Ascending aorta (tissue), 2 donors: ENCODE results near the gene TNS4. TPM values are rescaled to one million over a fixed set of nuclear protein-coding genes. Genes with fewer than 3 reads are reported as not detected.

Experiments
- DNase-seq, 2 donors: peaks; one replicate each; pipeline ENCODE4 v3.0.0-alpha.2; 2019; ENCODE audit warnings: low spot score in 2 of 2
- H3K27ac ChIP-seq, 2 donors: fragments of 200-600 bp; sonication (generic); one replicate each; pipeline ENCODE4 v1.5.1; 2016 to 2017; ENCODE audit warnings: mild to moderate bottlenecking in 1 of 2
- H3K27me3 ChIP-seq: fragments of 200-600 bp; sonication (generic); one replicate; pipeline ENCODE4 v1.5.1; 2017
- H3K36me3 ChIP-seq, 2 donors: fragments of 200-600 bp; sonication (generic); one replicate each; pipeline ENCODE4 v1.5.1; 2016
- H3K4me1 ChIP-seq, 2 donors: fragments of 200-600 bp; sonication (generic); one replicate each; pipeline ENCODE4 v1.5.1; 2016 to 2017; ENCODE audit warnings: mild to moderate bottlenecking in 1 of 2
- H3K4me3 ChIP-seq, 2 donors: fragments of 200-600 bp; sonication (generic); one replicate each; pipeline ENCODE4 v1.5.1; 2016 to 2017; ENCODE audit warnings: mild to moderate bottlenecking in 1 of 2
- H3K9me3 ChIP-seq, 2 donors: fragments of 200-600 bp; sonication (generic); one replicate each; pipeline ENCODE4 v1.5.1; 2016
- CTCF ChIP-seq, 3 experiments: fragments of 200-600 bp in 2 of 3; fragments of 450-650 bp in 1 of 3; sonication (generic) in 2 of 3; IDR thresholded peaks; one replicate each; pipeline ENCODE4 v1.5.1; 2016 to 2019; ENCODE audit warnings: antibody characterized with exemption in 3 of 3, mild to moderate bottlenecking in 1 of 3, moderate library complexity in 1 of 3
- intact Hi-C: fragments of 100-400 bp; cut with DNase I; formaldehyde crosslinking; loops from one replicate; pipeline ENCODE4 v1.15.1; 2023
- total RNA-seq: library from RNA; depleted of rRNA; stranded (reverse); fragments of >200 nt; gene quantifications from one replicate; pipeline ENCODE4 v1.1.0, GENCODE V29; 2016

Gene TNS4
- total RNA-seq, 1 donor from 2014 or later, result not detected

- H3K4me3 ChIP-seq, result no peak overlapping the region
- no peaks in the 10 kb centered on the region for H3K27me3 ChIP-seq
- H3K4me1 ChIP-seq, result peaks cover 6 to 20% of the 10 kb centered on the region in 2 donors
- TF ChIP-seq CTCF (IDR thresholded peaks at IDR 0.05), result no peak
- H3K36me3 ChIP-seq, result no peaks in the 10 kb centered on the region
- DNase-seq, result no peak
- no peaks in the 10 kb centered on the region for H3K9me3 ChIP-seq
- intact Hi-C loops, result no loop called here
- H3K27ac ChIP-seq, result peak overlapping the region; percentile 29 to 30
These were observed 2.9 kb downstream of the TNS4 start for GRCh38 chr17:40498281-40499084.

- H3K4me1 ChIP-seq, result peaks cover 6 to 20% of the 10 kb centered on the region in 2 donors
- TF ChIP-seq CTCF (IDR thresholded peaks at IDR 0.05), result no peak
- H3K4me3 ChIP-seq, result no peak overlapping the region
- intact Hi-C loops, result no loop called here
- no peak for DNase-seq
- H3K27me3 ChIP-seq, result no peaks in the 10 kb centered on the region
- H3K27ac ChIP-seq, result peak overlapping the region; percentile 29 to 30
- H3K36me3 ChIP-seq, result no peaks in the 10 kb centered on the region
- H3K9me3 ChIP-seq, result no peaks in the 10 kb centered on the region
These were observed 3.7 kb downstream of the TNS4 start for GRCh38 chr17:40497695-40498094.

- no peak overlapping the region for H3K27ac ChIP-seq
- intact Hi-C loops, result no loop called here
These were observed 4.6 kb downstream of the TNS4 start for GRCh38 chr17:40496634-40497420.

GRCh38 chr17:40496170-40496569, 5.3 kb downstream of the TNS4 start:
- intact Hi-C loops, result no loop called here
- no peak overlapping the region for H3K27ac ChIP-seq
- no peaks in the 10 kb centered on the region for H3K27me3 ChIP-seq
- no peaks in the 10 kb centered on the region for H3K9me3 ChIP-seq
- TF ChIP-seq CTCF (IDR thresholded peaks at IDR 0.05), result no peak
- no peaks in the 10 kb centered on the region for H3K36me3 ChIP-seq
- H3K4me3 ChIP-seq, result no peak overlapping the region
- peaks cover 6 to 20% of the 10 kb centered on the region in 2 donors for H3K4me1 ChIP-seq
- no peak for DNase-seq

More at GRCh38 chr17:40496634-40497420, 4.6 kb downstream of the TNS4 start:
- H3K36me3 ChIP-seq, result no peaks in the 10 kb centered on the region
- H3K4me1 ChIP-seq, result peaks cover 6 to 20% of the 10 kb centered on the region in 2 donors
- H3K4me3 ChIP-seq, result no peak overlapping the region
- DNase-seq, result no peak
- no peaks in the 10 kb centered on the region for H3K27me3 ChIP-seq
- H3K9me3 ChIP-seq, result no peaks in the 10 kb centered on the region
- TF ChIP-seq CTCF (IDR thresholded peaks at IDR 0.05), result no peak

- no peaks in the 10 kb centered on the region for H3K27me3 ChIP-seq
- H3K4me3 ChIP-seq, result no peak overlapping the region
- no peak for DNase-seq
- H3K4me1 ChIP-seq, result peaks cover 6 to 14% of the 10 kb centered on the region in 2 donors
- H3K36me3 ChIP-seq, result no peaks in the 10 kb centered on the region
- intact Hi-C loops, result no loop called here
- no peak for TF ChIP-seq CTCF (IDR thresholded peaks at IDR 0.05)
- no peaks in the 10 kb centered on the region for H3K9me3 ChIP-seq
- H3K27ac ChIP-seq, result no peak overlapping the region
These were observed 6.3 kb downstream of the TNS4 start for GRCh38 chr17:40495140-40495539.
